K562 (cell line): ENCODE results near the gene SLC7A9. TPM values are rescaled to one million over a fixed set of nuclear protein-coding genes. Genes with fewer than 3 reads are reported as not detected.

Experiments used
- ATAC-seq: fragments of 200-7000 bp; cut with Tn5 transposase; 3 replicates; pipeline ENCODE4 v1.9.1; 2020; ENCODE audit warnings: moderate library complexity
- BruUV-seq: library from RNA; stranded (reverse); fragments of 400-500 nt; replicated peaks from 2 replicates; lab custom pipeline; 2021; lab: Mats Ljungman, UMichigan
- CTCF ChIA-PET: fragments of 300-600 bp; formaldehyde crosslinking; extraction: SDS; loops from one replicate; lab custom pipeline; 2021; ENCODE audit warnings: low intra/inter-chr PET ratio; lab: Yijun Ruan, JAX
- POLR2A ChIA-PET: fragments of 300-600, 350-650 bp; sonication (Branson Sonifier 250); formaldehyde crosslinking; extraction: SDS; loops from one replicate; lab custom pipeline; 2021; ENCODE audit warnings: antibody characterized with exemption, inconsistent platforms; lab: Yijun Ruan, JAX
- DNase-seq, 4 experiments: peaks; one replicate each; pipeline versions ENCODE4 v3.0.0 to v3.0.0-alpha.2; 2011 to 2018; ENCODE audit warnings: low spot score in 3 of 4, mixed read lengths in 3 of 4; ENCODE audit errors: extremely low read depth in 1 of 4
- FAIRE-seq: peaks from 2 replicates; lab custom pipeline; 2011; peaks lifted over from hg19 to GRCh38; lab: Jason Lieb, UNC
- H2AFZ ChIP-seq: 2 replicates; pipeline ENCODE4 v1.6.0; 2011; ENCODE audit warnings: low read depth, low read length, control low read depth, inconsistent platforms
- H3K27ac ChIP-seq: fragments of 200-600 bp; 3 replicates; pipeline ENCODE4 v1.8.0; 2011; ENCODE audit warnings: low read depth, mild to moderate bottlenecking, control low read depth, inconsistent platforms, low read length, moderate library complexity, mixed read lengths; ENCODE audit errors: extremely low read depth
- H3K27me3 ChIP-seq, 2 experiments: fragments of 300-600 bp in 1 of 2; 2 replicates in 1 of 2; 3 replicates in 1 of 2; pipeline versions ENCODE4 v1.6.0 to v1.8.0; 2011; ENCODE audit warnings: inconsistent platforms in 2 of 2, low read length in 2 of 2, mild to moderate bottlenecking in 1 of 2, mixed read lengths in 1 of 2, moderate library complexity in 1 of 2; ENCODE audit not compliant: control insufficient read depth in 2 of 2, insufficient read depth in 2 of 2
- H3K36me3 ChIP-seq: fragments of 300-600 bp; 3 replicates; pipeline ENCODE4 v1.8.0; 2011; ENCODE audit warnings: mild to moderate bottlenecking, low read length, inconsistent platforms; ENCODE audit not compliant: control insufficient read depth, insufficient read depth
- H3K4me1 ChIP-seq, 2 experiments: fragments of 200-600 bp in 1 of 2; replicated peaks in 1 of 2; 2 replicates in 1 of 2; 3 replicates in 1 of 2; pipeline versions ENCODE4 v1.5.1 to v1.8.0; 2011; ENCODE audit warnings: inconsistent platforms in 2 of 2, low read length in 2 of 2, mild to moderate bottlenecking in 1 of 2, mixed read lengths in 1 of 2, moderate library complexity in 1 of 2; ENCODE audit not compliant: control insufficient read depth in 2 of 2, insufficient read depth in 2 of 2
- H3K4me2 ChIP-seq: 2 replicates; pipeline ENCODE4 v1.6.1; 2011; ENCODE audit warnings: low read length, control low read depth, inconsistent platforms, mixed read lengths; ENCODE audit not compliant: insufficient read depth
- H3K4me3 ChIP-seq: fragments of 200-600 bp; sonication (generic), shearing (Covaris generic); 2 replicates; pipeline ENCODE4 v1.5.1; 2016; ENCODE audit warnings: control low read depth, inconsistent platforms
- H3K79me2 ChIP-seq: fragments of 200-600 bp; 3 replicates; pipeline ENCODE4 v1.8.0; 2011; ENCODE audit warnings: low read length, inconsistent platforms; ENCODE audit not compliant: control insufficient read depth, insufficient read depth
- H3K9ac ChIP-seq, 2 experiments: 2 replicates each; pipeline versions ENCODE4 v1.6.0 to v1.6.1; 2011; ENCODE audit warnings: low read depth in 2 of 2, low read length in 2 of 2, control low read depth in 1 of 2, inconsistent platforms in 1 of 2, mild to moderate bottlenecking in 1 of 2, mixed read lengths in 1 of 2; ENCODE audit not compliant: insufficient read depth in 1 of 2
- H3K9me1 ChIP-seq: one replicate; pipeline ENCODE4 v1.6.0; 2011; ENCODE audit warnings: inconsistent platforms, mild to moderate bottlenecking, low read length, moderate library complexity; ENCODE audit not compliant: control insufficient read depth, insufficient read depth
- H3K9me3 ChIP-seq: replicated peaks from 2 replicates; pipeline ENCODE4 v1.5.1; 2011; ENCODE audit warnings: low read depth, low read length, inconsistent platforms; ENCODE audit not compliant: control insufficient read depth, insufficient read depth
- H4K20me1 ChIP-seq: replicated peaks from 2 replicates; pipeline ENCODE4 v1.6.1; 2011; ENCODE audit warnings: low read length, inconsistent platforms, mixed read lengths; ENCODE audit not compliant: control insufficient read depth, insufficient read depth
- ATF2 ChIP-seq: sonication (generic); formaldehyde crosslinking; IDR thresholded peaks from 2 replicates; pipeline ENCODE4 v1.8.1; 2022; ENCODE audit warnings: missing genetic modification reagents
- C11orf30 ChIP-seq: fragments of 450-650 bp; IDR thresholded peaks from 2 replicates; pipeline ENCODE4 v1.6.1; 2016; ENCODE audit warnings: low read depth, mild to moderate bottlenecking
- CAMTA2 ChIP-seq: fragments of 250-450 bp; sonication (Bioruptor Pico); conservative IDR thresholded peaks from 2 replicates; pipeline ENCODE4 v1.5.1; 2022
- COPS2 ChIP-seq: fragments of 450-650 bp; conservative IDR thresholded peaks from 2 replicates; pipeline ENCODE4 v1.6.1; 2016; ENCODE audit warnings: mild to moderate bottlenecking, moderate library complexity
- CXXC5 ChIP-seq: fragments of 250-450 bp; sonication (Bioruptor Pico); IDR thresholded peaks from 2 replicates; pipeline ENCODE4 v1.8.0; 2022; ENCODE audit warnings: inconsistent platforms, mild to moderate bottlenecking, moderate library complexity
- MCM2 ChIP-seq: fragments of 450-650 bp; IDR thresholded peaks from 2 replicates; pipeline ENCODE4 v1.6.1; 2017; ENCODE audit warnings: low read depth, mild to moderate bottlenecking
- MLLT1 ChIP-seq, 2 experiments: fragments of 450-650 bp; IDR thresholded peaks; 2 replicates each; pipeline ENCODE4 v1.6.1; 2016
- MYNN ChIP-seq, 2 experiments: sonication (generic); formaldehyde crosslinking in 1 of 2; IDR thresholded peaks; 2 replicates each; pipeline versions ENCODE4 v1.5.0 to v1.6.1; 2016 to 2020; ENCODE audit warnings: antibody characterized with exemption in 1 of 2, missing genetic modification reagents in 1 of 2
- RNF2 ChIP-seq: sonication (generic); IDR thresholded peaks from 2 replicates; pipeline ENCODE4 v1.6.1; 2016
- SMAD2 ChIP-seq: fragments of 150-350 bp; IDR thresholded peaks from 2 replicates; pipeline ENCODE4 v1.6.1; 2014; ENCODE audit warnings: low read depth, mild to moderate bottlenecking, low read length
- TBL1XR1 ChIP-seq, 2 experiments: IDR thresholded peaks; 2 replicates each; pipeline ENCODE4 v1.6.1; 2012; ENCODE audit warnings: improper control_type of control experiment in 2 of 2, low read length in 2 of 2, mild to moderate bottlenecking in 1 of 2
- ZBED1 ChIP-seq: IDR thresholded peaks from 2 replicates; pipeline ENCODE4 v1.6.1; 2014
- ZBTB5 ChIP-seq: fragments of 450-650 bp; IDR thresholded peaks from 2 replicates; pipeline ENCODE4 v1.6.1; 2017; ENCODE audit warnings: antibody characterized with exemption
- ZNF121 ChIP-seq: sonication (generic); formaldehyde crosslinking; conservative IDR thresholded peaks from 2 replicates; pipeline ENCODE4 v1.8.0; 2022; ENCODE audit warnings: missing genetic modification reagents
- ZNF76 ChIP-seq: fragments of 250-450 bp; sonication (Bioruptor Pico); IDR thresholded peaks from 2 replicates; pipeline ENCODE4 v1.4.0; 2020; ENCODE audit warnings: mild to moderate bottlenecking, moderate library complexity, borderline replicate concordance
- ZNF79 ChIP-seq: fragments of 250-450 bp; sonication (Bioruptor Pico); IDR thresholded peaks from 2 replicates; pipeline ENCODE4 v1.4.0; 2020; ENCODE audit warnings: low read depth, mild to moderate bottlenecking, moderate library complexity
- WGBS: fragments of 100-300 bp; shearing (Covaris generic); methylation state at CpG from one replicate; pipeline ENCODE4 v1.1.6; 2016; ENCODE audit warnings: low coverage, mixed read lengths; ENCODE audit not compliant: insufficient coverage; ENCODE audit errors: missing lambda C conversion rate; 5-methylcytosine and 5-hydroxymethylcytosine counted together
- in situ Hi-C: fragments of 300-500 bp; cut with MboI; formaldehyde crosslinking; loops from 4 replicates; pipeline ENCODE4 v1.15.0; 2018; ENCODE audit warnings: inconsistent platforms, mixed read lengths
- intact Hi-C: fragments of 100-400 bp; cut with micrococcal nuclease; formaldehyde crosslinking; loops from 2 replicates; pipeline ENCODE4 v1.14.2; 2022
- polyA plus RNA-seq, 8 experiments: library from polyadenylated mRNA; depleted of rRNA in 4 of 8; stranded (reverse) in 5 of 8; unstranded in 3 of 8; fragments of >200 nt; fragmentation: Nextera tagmentation in 2 of 8; fragmentation: Illumina TruSeq in 1 of 8; extraction: Ambion mirVana in 2 of 8; extraction: Trizol in 1 of 8; gene quantifications; 2 replicates each; pipeline versions ENCODE4 v1.2.1 to v1.2.3, GENCODE V29; 2011 to 2014; ENCODE audit warnings: inconsistent platforms in 1 of 8, missing spikeins in 1 of 8
- total RNA-seq, 7 experiments: library from RNA; depleted of rRNA in 6 of 7; stranded (reverse); fragments of >200 nt in 6 of 7; fragmentation: Illumina TruSeq in 2 of 7; extraction: Trizol in 2 of 7; gene quantifications; 2 replicates each; pipeline versions ENCODE4 v1.2.1 to v1.2.3, GENCODE V29; 2011 to 2021; ENCODE audit warnings: low replicate concordance in 1 of 7

Gene SLC7A9
- total and polyA plus RNA-seq, 9 of the 15 experiments (the other 6 are each of a cell fraction or from before 2014, with no cell fraction given): not detected

GRCh38 chr19:32896516-32897214 lies 27.1 kb upstream of the SLC7A9 start:
- TF ChIP-seq TBL1XR1 (IDR thresholded peaks at IDR 0.05; ENCODE audit: low read length in 2 of 2) (no peak), ZBED1 (no peak), MYNN (IDR thresholded peaks at IDR 0.05) (no peak), MYNN (CRISPR knock-in tag; IDR thresholded peaks at IDR 0.05) (no peak), ZBTB5 (no peak), CXXC5 (CRISPR knock-in tag) (no peak), RNF2 (no peak), ZNF76 (CRISPR knock-in tag) (no peak), ZNF121 (CRISPR knock-in tag) (no peak), SMAD2 (no peak), ATF2 (no peak), MCM2 (no peak), COPS2 (no peak), MLLT1 (IDR thresholded peaks at IDR 0.05) (no peak), ZNF79 (CRISPR knock-in tag) (no peak), CAMTA2 (CRISPR knock-in tag) (no peak), C11orf30 (no peak)
- H3K4me3 ChIP-seq: no peak overlapping the region
- no peaks in the 10 kb centered on the region for H4K20me1 ChIP-seq
- POLR2A ChIA-PET: interaction anchor here (0.9 kb wide), 1 partner anchor 101 kb away, joined by 3 read pairs; no protein-coding TSS in a partner anchor
- no peaks in the 10 kb centered on the region for H3K79me2 ChIP-seq
- whole genome bisulfite sequencing: 0% methylated on average over 1 of the region's 1 CpG
- H3K4me2 ChIP-seq: no peak overlapping the region
- H3K9me1 ChIP-seq: no peaks in the 10 kb centered on the region
- H3K9ac ChIP-seq: no peak overlapping the region
- H2AFZ ChIP-seq: no peak overlapping the region
- intact Hi-C loops (no loop called here), in situ Hi-C loops (no loop called here)
- FAIRE-seq (no peak), DNase-seq (no peak), ATAC-seq (no peak)
- H3K9me3 ChIP-seq: no peaks in the 10 kb centered on the region; the same call in 1 of the 2 replicates
- H3K27ac ChIP-seq: no peak overlapping the region
- no peaks in the 10 kb centered on the region for H3K27me3 ChIP-seq
- no peaks in the 10 kb centered on the region for H3K36me3 ChIP-seq
- no peaks in the 10 kb centered on the region for H3K4me1 ChIP-seq
- no TSS peak for BruUV-seq
- CTCF ChIA-PET: no interaction called here
